ENCODE data around the gene SECTM1.

The SECTM1 gene

DNA sequence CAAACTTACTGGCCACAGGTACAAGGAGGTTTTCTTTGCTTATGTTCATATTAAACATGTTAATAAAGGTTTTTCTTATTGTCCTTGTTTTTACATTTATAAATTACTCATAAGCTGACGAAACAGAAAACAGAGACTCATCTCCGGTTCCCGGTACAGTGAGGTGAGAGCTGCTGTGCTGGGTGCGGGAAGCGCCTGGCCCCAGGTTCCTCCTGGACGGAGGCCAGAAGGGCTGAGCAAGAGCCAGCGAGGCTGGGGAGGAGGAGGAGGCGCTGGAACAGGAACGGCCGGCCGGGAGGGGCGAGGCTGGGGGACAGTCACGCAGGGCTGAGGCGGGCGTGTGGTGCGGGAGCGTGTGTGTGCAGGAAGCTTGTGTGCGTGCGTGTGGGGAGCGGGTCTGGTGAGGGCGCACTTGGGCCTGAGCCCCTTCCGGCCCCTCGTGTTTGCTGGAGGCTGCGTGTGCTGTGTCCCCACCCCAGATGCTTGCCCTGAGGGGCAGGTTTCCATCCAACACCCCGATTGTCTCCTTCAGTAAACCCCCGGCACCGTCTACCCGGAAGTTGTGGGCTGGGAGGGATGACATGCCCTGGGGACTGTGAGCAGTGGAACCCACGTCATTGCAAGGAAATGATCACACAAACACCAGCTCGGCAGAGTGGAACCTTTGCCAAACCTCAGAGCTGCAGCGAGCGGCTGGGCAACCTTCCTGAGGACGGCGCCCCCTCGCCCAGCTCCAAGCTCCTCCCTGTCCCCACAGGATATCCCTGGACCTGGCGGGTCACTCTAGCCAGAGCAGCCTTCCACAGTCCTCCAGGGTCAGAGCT lies 35.6 kb downstream of the SECTM1 start:
- peak; percentile 94 to 97 (median 96) for DNase-seq

DNA sequence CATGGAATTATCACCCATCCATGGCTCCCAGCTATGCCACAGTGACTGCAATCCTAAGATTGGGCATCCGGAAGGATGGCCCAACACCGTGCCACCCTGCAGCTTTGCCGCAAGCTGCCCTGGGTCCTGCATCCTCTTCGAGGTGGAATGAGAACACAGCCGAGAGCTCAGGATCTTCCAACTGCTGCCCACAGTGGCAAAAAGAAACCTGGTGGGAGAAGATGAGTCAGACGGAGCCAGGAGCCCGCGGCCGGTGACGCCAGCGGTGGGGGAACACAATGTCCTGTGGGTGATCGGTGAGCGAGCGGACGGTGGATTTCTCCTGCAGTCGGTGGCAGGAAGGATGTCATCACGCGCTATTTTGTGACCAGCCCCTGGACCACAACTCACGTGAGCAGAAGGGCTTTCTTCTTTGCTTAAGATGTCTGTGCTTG lies 36.3 kb downstream of the SECTM1 start:
- peak; percentile 78 to 93 (median 91) for DNase-seq

DNA sequence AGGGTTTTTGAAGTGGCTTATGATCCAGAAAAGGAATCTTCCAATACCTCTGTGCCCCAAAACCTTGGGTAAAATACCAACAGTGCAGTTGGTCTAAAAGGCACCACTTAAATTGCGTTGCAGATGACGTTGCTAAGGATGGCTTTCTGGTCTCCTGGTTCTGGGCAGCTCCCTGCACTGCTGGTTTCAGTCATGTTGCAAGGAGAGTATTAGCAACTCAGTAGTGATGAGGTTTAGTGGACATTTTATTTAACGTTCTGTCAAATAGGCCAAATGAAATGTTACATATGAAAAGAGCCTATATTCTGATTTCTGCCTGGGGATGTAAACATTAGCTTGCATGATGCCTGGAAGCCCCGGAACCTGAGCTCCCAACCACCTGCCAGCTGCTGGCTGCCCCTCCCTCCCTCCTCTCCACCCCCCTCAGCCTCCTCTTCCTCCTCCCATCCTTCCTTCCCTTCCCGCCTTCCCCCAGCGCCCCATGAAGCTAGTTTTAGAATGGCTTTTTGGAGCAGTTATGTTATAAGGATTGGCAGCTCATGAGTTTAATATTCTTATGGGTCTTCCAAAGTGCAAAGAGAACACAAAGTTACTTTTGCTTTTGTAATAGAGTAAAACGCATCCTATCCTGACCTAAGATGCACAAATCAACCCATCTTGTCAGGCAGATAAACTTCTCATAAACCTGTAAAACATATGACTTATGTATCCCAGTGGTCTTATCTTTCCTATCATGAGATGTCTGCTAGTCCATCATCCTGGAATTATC lies 36.9 kb downstream of the SECTM1 start:
- no peak for DNase-seq

DNA sequence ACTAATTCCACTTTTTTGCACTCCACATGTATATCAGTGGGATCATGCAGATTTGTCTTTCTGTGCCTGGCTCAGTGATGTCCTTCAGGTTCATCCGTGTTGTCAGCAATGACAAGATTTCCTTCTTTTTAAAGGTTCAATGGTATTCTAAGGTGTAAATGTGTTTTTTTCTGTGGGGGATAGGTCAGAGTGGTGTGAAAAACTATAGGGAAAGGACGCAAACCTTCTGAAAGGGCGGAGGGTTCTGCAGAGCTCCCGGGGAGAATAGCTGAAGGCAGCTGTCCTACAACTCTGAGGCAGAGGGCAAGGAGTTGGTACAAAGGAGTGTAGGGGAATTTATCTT lies 38.1 kb downstream of the SECTM1 start:
- no peak for DNase-seq

DNA sequence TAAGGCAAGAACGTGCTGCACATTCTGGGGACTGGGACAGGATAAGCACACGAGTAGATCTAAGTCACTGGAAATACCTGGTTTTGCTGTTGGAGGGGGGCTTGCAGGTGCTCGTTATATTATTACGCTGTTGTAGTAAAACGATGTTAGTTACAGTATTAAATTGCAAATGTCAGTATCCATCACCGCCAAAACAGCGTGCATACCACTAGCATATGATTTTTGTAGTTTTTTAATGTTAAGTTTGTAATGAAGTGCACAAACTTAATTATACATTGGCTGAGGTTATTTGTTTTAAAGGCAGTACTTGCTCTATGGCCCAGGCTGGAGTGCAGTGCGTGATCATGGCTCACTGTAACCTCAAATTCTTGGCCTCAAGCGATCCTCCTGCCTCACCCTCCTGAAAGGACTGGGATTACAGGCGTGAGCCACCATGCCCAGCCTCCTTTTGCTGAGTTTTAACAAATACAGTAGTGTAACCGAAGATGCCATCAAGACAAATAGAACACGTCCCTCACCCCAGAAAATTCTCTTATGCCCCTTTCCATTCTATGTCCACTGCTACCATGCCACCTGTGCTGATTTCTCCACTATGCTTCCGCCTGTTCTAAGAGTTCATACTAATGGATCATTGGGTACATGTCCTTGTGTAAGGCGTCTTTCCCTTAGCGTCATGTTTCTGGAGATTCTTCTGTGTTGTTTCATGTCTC lies 39.3 kb downstream of the SECTM1 start:
- DNase-seq = no peak

DNA sequence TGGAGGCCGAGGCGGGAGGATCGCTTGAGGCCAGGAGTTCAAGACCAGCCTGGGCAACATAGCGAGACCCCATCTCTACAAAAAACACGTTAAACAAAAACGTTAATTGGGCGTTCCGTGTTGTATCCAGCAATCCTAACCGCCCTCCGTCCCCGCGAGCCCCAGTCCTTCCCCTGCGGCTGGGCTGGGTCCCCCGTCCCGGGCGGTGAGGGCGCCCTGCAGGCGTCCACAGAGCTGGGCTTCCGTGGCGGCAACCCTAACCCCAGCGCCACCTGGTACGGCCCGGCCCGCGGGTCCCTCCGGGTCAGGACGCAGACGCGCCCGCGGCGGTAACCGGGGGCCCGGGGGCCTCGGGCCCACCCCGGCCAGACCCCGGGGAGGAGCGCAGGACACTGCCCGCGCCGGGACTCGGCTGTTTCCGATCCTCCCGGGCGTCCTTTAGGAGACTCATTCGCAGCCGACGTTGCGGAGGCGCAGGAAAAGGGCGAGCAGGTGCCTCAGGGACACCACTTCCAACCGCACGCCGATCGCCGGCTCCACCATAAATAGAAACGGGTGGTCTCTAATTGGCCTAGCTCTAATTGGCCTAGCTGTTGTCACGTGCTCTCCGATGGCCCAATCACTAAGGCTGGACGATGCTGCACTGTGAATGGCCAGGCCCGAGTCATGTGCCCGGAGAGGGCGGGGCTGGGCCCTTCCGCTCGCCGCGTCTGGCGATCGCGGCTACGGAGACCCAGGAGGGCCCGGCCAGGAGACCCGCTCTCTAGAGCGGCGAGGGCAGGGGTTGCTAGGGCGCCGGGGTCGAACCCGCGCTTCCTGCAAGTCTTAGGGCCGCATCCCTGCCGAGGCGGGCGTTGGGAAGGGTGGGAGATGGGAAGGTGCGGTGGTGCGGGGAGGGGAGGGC lies 41.1 kb downstream of the SECTM1 start:
- DNase-seq = peak; percentile 97 to 98 (median 98)

DNA sequence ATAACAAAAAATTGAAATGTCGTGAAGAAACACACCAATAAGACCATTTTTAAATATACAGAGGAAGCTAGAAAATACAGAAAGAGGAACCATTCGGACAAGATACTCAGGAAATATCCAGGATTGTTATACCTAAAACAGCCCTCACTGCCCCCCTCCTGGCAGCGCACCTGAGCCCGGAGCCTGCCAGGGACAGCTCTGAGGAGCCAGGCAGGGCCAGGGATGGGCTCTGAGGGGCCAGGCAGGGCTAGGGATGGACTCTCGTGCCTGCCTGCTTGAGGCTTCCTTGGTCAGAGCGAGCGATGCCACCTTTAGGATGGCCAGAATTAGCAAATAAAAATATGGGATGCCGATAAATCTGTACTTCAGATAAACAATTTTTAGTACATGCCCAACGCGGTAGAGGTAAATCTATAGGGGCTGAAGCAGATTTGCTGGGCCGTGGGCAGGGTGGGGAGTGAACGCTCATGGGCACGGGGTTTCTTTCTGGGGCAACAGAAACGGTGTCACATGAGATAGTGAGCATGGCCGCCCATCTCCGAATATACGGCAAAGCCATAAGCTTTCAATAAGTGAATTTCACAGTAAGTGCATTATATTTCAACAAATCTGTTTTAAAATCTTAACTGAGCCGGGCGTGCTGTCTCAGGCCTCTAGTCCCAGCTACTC lies 41.9 kb downstream of the SECTM1 start:
- peak in 1 of 4 experiments; percentile 28 for DNase-seq

DNA sequence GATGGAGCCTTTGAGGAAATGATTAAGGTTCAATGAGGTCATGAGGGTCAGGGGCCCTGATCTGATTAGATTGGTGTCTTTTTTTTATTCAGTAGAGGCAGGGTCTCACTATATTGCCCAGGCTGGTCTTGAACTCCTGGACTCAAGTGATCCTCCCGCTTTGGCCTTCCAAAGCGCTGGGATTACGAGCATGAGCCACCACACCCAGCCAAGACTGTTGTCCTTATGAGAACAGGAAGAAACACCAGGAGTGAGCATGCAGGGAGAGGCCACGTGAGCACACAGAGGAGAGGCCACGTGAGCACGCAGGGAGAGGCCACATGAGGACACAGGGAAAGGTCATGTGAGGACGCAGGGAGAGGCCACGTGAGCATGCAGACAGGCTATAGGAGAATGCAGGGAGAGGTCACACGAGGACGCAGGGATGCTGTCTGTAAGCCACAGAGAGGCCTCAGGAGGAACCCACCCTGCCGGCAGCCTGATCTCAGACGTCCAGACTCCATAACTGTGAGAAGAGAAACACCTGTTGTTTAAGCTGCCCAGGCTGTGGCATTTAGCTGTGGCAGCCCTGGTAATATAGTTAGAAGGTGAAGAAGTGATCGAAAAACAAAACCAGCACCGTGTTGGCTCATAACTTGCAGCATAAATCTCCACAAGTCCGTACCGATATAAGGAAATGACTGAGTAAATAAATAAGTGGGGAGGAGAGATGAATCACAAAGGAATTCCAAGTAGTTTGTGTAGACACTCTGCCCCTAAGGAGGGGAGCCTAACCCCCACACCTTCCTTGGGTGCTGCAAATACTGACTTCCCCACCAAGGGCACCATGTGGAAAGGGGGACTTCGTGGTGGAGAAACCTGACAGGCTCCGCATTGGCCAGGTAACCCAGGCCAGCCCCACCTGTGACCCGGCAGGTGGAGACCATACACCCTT lies 45.4 kb downstream of the SECTM1 start:
- peak; percentile 68 to 78 (median 78) for DNase-seq

DNA sequence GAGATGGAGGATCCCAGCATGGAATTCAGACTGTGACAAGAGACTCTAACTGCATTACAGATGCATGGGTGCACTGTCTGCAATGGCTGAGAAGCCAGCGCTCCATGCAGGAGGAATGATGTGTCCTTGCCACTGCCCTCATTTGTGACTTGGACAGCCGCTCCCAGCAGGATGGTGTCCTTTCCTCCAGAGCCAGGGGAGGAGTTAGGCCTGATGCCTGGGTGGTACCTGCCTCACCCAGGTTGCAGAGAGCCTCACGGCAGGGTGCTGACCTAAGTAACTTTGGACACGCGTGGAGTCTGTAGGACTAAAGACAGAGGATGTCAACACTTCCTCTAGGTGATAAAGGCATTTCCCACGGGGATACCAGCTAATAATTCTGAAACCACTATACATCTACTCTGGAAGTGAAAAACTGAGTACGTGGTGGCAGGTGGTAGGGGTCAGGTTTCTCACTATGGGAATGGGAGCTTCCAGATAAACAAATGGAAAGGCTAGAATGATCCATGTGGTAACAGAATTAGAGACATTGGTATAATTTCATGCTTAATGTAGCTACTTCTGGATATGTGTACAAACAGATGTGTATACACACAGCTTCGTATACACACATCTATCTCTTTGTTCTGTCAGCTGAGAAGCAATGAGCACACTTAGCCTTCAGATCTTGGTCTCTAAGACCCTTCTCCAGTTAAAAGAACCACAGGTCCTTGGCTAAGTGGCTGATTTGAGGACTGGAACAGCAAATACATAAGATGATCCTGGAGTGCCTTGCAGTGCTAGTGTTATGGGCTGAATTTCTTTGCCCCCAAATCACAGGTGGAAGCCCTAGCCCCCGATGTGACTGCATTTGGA lies 46.3 kb downstream of the SECTM1 start:
- DNase-seq = no peak

DNA sequence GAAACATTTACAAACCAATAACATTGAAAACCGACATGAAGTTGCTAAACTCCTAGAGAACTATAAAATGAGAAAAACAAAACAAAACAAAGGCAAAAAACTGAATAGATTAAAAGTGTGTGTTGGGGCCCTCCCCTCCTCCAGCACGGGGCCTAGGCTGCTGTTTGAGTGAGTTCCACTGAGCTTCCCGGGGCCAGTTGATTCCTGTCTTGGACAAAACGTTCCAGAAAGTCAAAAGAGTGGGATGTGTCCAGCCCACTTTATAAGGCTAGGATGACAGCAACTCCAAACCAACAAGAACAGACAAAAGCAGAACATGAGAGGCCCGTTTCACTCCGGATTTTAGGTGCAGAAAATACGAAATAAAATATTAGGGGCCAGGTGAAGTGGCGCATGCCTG lies 48.4 kb downstream of the SECTM1 start:
- DNase-seq = no peak

DNA sequence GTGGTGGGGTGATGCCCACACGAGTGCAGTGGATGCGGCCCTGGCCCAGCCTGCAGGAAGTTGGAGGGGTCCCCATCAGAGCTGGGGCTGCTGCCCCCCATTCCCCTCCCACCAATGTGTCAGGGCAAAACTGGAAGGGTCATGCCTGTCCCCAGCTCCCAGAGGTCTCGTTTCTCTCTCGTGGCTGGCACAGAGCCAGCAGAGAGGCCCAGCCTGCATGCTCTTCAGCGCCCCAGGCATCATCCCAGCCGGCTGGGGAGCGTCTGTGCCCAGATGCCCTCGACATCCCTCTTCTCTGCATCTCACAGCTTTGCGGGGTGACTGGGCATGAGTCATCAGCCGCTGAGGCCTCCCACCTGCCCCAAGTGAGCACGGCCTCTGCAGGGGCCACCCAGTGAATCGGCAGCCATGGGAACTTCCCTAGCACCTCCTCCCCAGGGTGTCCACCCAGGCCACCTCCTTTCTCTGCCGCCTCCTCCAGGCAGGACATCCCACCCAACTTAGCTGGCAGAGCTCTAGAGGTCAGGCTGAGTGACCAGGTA lies 50.3 kb downstream of the SECTM1 start:
- peak; percentile 64 to 83 (median 74) for DNase-seq

DNA sequence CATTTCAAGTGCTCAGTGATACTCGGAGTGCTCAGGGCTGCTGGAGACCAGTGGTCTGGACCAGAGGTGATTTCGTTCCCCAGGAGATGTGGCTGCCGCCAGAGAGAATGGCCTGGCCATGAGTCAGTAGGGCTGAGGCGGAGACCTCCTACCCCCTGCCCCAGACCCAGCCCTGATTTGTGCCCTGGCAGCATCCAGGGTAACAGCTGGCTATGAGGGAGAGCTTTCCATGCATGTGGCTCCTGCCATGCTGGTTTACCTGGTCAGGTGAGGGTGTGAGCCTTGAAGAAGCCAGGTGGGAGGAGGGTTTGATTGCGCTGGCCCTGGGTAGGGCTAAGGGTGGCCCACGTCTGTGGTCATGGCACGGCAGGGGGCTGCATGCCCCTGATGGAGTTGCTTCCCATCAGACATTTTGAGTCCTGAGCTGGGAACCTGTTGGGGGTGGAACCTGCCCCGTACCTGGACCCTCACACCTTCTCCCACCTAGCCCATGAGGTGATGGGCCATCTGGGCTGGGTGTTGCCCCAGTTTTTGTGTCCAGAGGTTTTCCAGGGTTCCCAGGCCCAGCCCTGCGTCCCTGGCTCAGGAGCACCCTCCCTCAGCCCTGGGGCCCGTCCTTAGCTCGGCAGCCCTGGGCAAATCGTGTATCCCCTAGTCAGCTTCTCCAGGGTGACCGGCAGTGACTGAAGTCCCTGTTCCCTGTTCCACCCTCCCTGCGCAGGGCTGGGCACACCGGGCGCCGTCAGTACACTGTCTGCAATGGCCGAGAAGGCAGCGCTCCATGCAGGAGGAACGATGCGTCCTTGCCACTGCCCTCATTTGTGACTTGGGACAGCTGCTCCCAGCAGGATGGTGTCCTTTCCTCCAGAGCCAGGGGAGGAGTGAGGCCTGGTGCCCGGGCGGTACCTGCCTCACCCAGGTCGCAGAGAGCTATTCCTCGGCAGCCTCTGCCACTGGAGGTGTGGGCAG lies 51.0 kb downstream of the SECTM1 start:
- DNase-seq = no peak

DNA sequence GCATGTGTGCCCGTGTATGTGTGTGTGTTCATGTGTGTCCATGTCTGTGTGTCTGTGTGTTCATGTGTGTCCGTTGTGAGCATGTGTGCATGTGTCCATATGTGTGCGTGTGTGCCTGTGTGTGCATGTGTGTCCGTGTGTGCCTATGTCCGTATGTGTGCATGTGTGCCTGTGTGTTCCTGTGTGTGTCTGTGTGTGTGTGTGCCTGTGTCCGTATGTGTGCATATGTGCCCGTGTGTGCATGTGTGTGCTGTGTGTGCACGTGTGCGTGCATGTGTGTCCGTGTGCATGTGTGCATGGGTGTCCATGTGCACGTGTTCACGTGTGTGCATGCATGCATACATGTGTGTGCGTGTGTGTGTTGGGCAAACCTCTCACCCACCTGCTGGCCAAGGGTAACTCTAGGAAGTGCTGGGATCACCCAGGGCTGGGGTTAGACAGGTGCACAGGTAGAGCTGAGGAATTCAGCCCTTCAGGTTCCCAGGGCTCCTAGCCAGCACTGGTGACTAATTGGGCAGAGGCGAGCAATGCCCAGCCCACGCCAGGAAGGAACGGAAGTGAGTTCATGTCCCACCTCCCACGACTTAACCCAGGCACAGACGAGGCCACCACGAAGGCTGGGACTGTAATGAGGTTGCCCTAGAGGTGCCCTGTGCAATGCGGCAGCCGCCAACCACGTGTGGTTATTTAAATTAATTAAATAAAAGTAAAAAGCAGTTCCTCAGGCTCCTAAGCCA lies 51.9 kb downstream of the SECTM1 start:
- DNase-seq = peak; percentile 78 to 89 (median 88)

DNA sequence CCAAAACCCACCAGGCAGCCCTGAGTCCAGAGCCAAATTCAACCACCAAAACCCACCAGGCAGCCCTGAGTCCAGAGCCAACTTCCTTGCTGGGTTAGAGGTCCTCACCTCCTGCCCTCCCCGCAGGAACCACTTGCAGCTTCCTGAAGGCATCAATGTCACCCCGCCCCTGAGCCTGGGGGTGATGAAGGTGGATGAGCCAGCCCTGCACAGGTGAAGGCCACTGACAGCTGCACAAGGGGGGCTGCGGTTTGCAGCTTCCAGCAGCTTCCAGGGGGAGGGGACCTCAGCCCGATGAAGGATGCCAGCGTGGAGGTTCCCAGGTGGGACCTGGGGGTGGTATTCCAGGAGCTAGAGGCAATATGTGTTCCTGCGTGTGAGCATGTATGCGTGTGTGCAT lies 52.5 kb downstream of the SECTM1 start:
- DNase-seq = no peak

DNA sequence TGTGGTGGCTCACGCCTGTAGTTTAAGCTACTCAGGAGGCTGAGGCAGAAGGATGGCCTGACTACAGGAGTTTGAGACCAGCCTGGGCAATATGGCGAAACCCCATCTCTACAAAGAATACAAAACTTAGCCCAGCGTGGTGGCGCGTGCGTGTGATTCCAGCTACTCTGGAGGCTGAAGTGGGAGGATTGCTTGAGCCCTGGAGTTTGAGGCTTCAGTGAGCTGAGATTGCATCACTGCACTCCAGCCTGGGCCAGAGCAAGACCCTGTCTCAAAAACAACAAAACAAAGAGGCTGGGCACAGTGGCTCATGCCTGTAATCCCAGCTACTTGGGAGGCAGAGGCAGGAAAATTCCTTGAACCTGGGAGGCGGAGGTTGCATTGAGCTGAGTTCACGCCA lies 53.0 kb downstream of the SECTM1 start:
- DNase-seq = peak in 1 of 4 experiments; percentile 34

DNA sequence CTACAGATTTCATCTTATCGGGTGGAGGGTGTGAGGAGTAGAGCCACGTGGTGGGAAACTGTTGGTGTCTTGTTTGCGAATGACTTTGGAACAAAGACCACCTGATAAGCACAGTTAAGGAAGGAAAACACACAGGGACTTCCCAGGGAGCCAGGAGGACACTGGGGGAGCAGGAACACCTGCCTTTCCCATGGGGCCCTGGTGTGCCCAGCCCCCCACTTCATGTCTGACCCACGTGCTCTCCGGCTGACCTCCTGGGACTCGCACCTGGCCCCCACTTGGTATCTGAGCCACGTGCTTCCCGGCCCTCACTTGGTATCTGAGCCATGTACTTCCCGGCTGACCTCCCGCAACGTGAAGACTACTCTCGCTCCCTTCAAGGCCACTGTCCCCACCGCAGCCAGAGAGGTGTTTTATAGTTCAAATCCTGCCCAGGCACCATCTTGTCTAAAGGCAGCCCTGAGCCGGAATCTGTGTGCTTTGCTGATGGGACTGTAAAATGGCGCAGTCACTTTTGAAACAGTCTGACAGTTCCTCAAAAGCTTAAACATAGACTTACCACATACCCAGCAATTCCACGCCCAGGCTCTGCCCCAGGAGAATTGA lies 54.7 kb downstream of the SECTM1 start:
- peak; percentile 73 to 88 (median 84) for DNase-seq

DNA sequence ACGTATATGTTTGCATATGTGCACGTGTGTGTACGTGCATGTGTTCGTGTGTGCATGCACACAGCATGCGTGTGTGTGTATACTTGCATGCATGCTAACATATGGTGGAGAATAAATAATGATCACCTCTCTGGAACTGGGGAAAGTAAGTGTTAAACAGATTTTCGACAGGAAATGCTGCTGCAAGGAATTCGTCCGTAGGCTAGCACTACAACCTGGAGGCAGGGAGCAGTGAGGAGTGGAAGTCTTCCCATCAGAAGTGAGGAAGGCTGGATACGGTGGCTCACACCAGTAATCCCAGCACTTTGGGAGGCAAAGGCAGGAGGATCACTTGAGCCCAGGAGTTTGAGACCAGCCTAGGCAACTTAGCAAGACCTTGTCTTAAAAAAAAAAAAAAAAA lies 55.3 kb downstream of the SECTM1 start:
- DNase-seq = no peak
